Testis (tissue), 3 donors: Measurements from ENCODE around the gene CREG1. TPM values are rescaled to one million over a fixed set of nuclear protein-coding genes. Genes with fewer than 3 reads are reported as not detected.

ENCODE experiments used
- DNase-seq: peaks from one replicate; pipeline ENCODE4 v3.0.0-alpha.2; 2019
- H3K27ac ChIP-seq, 2 donors: fragments of 200-600 bp; sonication (generic); one replicate each; pipeline ENCODE4 v1.5.1; 2019
- H3K27me3 ChIP-seq: fragments of 200-600 bp; sonication (generic); one replicate; pipeline ENCODE4 v1.5.1; 2019
- H3K36me3 ChIP-seq: fragments of 200-600 bp; sonication (generic); one replicate; pipeline ENCODE4 v1.5.1; 2017; ENCODE audit warnings: low read depth; ENCODE audit errors: missing control alignments
- H3K4me1 ChIP-seq: fragments of 200-600 bp; sonication (generic); one replicate; pipeline ENCODE4 v1.5.1; 2019
- H3K4me3 ChIP-seq, 2 donors: fragments of 200-600 bp; sonication (generic); one replicate each; pipeline ENCODE4 v1.5.1; 2017 to 2019
- H3K9me3 ChIP-seq: fragments of 200-600 bp; sonication (generic); one replicate; pipeline ENCODE4 v1.5.1; 2017
- POLR2A ChIP-seq: fragments of 450-650 bp; IDR thresholded peaks from one replicate; pipeline ENCODE4 v1.6.1; 2017; ENCODE audit warnings: antibody characterized with exemption, mild to moderate bottlenecking, moderate library complexity
- WGBS, 2 donors: methylation state at CpG; one replicate each; pipeline ENCODE4 v1.1.5; 2018; 5-methylcytosine and 5-hydroxymethylcytosine counted together
- intact Hi-C: fragments of 100-400 bp; cut with DNase I; formaldehyde crosslinking; loops from one replicate; pipeline ENCODE4 v1.15.1; 2023; ENCODE audit warnings: low total_unique reads
- polyA plus RNA-seq: library from polyadenylated mRNA; stranded (reverse); fragments of 350-450 nt; fragmentation: Illumina TruSeq; extraction: RNeasy Lipid Tissue Mini Kit (QIAGEN cat#74804); gene quantifications from one replicate; pipeline ENCODE4 v1.2.3, GENCODE V29; 2014; ENCODE audit warnings: low read depth, low replicate concordance; ENCODE audit not compliant: insufficient read depth
- total RNA-seq, 2 donors: library from RNA; depleted of rRNA; stranded (reverse); fragments of >200 nt; gene quantifications; one replicate each; pipeline ENCODE4 v1.2.3, GENCODE V29; 2016
- TF ChIP-seq, protein P1 (sequence below), 3 experiments: fragments of 450-650 bp in 2 of 3; fragments of 200-600 bp in 1 of 3; sonication (generic) in 1 of 3; IDR thresholded peaks; one replicate each; pipeline ENCODE4 v1.5.1; 2016 to 2019; ENCODE audit warnings: antibody characterized with exemption in 3 of 3, mild to moderate bottlenecking in 2 of 3, moderate library complexity in 1 of 3

Gene CREG1
- total and polyA plus RNA-seq, 3 donors from 2014 or later: 82.4 to 215 (median 181) TPM

DNA sequence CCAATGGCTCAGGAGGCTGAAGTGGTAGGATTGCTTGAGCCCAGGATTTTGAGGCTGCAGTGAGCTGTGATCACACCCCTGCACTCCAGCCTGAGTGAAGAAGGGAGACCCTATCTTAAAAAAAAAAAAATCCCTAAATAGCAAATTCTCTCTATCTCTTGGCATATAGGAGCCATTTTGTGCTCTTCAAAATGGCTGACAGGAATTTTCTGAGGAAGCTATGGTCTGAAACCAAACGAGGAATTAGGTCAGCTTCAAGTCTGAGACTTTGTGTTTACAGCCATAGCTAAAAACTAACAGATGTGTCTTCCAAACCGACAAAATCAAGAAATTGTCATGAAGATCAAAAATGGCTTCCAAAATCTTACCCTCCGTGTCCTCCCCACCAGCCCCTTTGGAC lies 45.8 kb downstream of the CREG1 start:
- no peaks in the 10 kb centered on the region for H3K36me3 ChIP-seq
- TF ChIP-seq, protein P1, sequence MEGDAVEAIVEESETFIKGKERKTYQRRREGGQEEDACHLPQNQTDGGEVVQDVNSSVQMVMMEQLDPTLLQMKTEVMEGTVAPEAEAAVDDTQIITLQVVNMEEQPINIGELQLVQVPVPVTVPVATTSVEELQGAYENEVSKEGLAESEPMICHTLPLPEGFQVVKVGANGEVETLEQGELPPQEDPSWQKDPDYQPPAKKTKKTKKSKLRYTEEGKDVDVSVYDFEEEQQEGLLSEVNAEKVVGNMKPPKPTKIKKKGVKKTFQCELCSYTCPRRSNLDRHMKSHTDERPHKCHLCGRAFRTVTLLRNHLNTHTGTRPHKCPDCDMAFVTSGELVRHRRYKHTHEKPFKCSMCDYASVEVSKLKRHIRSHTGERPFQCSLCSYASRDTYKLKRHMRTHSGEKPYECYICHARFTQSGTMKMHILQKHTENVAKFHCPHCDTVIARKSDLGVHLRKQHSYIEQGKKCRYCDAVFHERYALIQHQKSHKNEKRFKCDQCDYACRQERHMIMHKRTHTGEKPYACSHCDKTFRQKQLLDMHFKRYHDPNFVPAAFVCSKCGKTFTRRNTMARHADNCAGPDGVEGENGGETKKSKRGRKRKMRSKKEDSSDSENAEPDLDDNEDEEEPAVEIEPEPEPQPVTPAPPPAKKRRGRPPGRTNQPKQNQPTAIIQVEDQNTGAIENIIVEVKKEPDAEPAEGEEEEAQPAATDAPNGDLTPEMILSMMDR (IDR thresholded peaks at IDR 0.05): no peak
- 79 to 81% methylated on average over 3 of the region's 3 CpGs for WGBS, 2 donors
- no peaks in the 10 kb centered on the region for H3K27me3 ChIP-seq
- no peak overlapping the region for H3K27ac ChIP-seq
- no peaks in the 10 kb centered on the region for H3K4me1 ChIP-seq
- no peaks in the 10 kb centered on the region for H3K9me3 ChIP-seq
- intact Hi-C loops: no loop called here
- H3K4me3 ChIP-seq: no peak overlapping the region
- DNase-seq: no peak

DNA sequence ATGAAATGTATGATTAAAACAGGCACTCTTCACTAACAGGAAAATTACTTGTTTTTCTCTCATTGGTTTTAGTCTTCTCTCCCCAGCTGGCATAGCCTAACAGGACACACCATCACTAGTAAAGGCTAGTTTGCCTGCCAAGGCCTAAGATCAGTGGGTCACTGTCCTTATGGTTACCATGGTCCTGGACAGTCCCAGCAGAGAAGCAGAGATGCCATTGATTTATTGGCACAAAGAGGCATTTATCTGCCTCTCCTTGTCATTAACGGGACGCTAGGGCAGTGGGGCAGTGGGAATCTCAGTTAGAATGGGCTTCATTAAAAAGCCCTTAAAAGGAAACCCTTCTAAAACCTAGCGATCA lies 49.1 kb downstream of the CREG1 start:
- 81 to 96% methylated on average over 3 of the region's 3 CpGs for WGBS, 2 donors
- H3K27ac ChIP-seq: no peak overlapping the region
- no peak for TF ChIP-seq POLR2A
- TF ChIP-seq, protein P1 (IDR thresholded peaks at IDR 0.05): no peak
- H3K27me3 ChIP-seq: no peaks in the 10 kb centered on the region
- intact Hi-C loops: no loop called here
- no peaks in the 10 kb centered on the region for H3K9me3 ChIP-seq
- no peak overlapping the region for H3K4me3 ChIP-seq
- no peak for DNase-seq
- H3K36me3 ChIP-seq: no peaks in the 10 kb centered on the region
- H3K4me1 ChIP-seq: no peaks in the 10 kb centered on the region

DNA sequence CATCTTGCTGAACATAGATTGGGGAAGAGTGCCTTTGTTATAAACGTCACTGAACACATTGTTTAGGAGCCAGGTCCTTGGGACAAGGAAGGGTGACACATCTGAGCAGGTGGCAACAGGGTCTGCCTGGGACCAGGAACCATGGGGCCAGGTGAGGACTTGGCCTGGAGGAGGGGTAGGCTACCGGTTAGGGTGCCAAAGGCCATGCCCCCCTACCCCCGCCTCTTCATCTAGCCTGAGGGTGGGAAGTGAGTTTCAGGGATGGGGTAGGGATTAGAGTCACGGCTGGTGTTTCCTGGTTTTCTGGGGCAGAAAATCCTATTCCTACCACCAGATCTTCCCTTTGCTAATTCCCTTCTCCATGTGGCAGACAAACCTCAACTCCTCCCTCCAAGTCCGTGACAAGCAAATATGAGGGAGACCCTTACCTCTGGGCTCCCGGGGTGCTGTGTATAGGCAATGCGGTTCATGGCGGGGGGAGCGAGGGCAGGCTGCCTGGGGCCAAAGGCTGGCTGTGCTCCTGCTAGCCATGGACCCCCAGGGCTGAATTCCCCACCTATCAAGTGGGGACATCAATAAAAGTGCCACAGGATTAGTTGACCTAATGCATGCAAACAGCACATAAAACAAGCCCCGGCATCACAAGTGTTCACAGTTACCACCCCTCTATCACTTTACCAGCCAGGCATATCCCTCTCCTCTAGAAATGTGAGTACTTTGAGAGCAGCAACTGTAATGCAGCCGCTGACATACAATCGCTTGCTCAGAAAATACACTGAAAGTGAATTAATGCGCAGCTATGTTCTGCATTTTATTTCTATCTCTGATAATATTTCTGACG lies 49.7 kb downstream of the CREG1 start:
- Histone ChIP-seq H3K4me3 (no peak overlapping the region), H3K27me3 (no peaks in the 10 kb centered on the region), H3K36me3 (no peaks in the 10 kb centered on the region), H3K27ac (no peak overlapping the region), H3K9me3 (no peaks in the 10 kb centered on the region), H3K4me1 (no peaks in the 10 kb centered on the region)
- WGBS, 2 donors: 84 to 87% methylated on average over 14 of the region's 14 CpGs
- intact Hi-C loops: no loop called here
- DNase-seq: no peak
- no peak for TF ChIP-seq POLR2A
- TF ChIP-seq, protein P1 (IDR thresholded peaks at IDR 0.05): no peak

DNA sequence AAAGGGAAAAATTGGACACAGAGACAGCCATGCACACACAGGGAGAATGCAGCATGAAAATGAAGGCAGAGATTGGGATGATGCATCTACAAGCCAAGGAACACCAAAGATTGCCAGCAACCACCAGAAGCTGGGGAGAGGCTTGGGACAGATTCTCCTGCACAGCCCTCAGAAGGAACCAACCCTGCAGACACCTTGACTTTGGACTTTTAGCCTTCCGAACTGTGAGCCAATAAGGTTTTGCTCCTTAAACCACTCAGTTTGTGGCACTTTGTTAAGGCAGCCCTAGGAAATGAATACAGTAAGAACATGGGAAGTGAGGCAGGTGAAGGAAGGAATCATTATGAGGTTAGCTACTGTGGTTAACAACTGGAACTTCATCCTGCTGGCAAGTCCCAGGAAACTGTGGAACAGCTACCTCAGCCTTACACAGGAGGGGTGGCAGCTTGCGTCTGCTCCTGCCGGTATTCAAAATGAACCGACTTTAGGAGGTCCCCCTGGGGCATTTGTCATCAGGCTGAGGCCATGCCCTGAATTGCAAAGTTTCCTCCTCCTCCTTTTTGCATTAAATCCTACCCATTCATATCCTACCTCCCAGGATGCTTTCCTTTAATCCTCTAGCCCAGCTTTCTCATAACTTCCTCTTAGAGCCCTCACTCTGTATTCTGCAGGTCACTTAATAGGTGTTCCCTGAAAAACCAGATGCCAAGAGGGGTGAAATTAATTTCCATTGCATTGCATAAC lies 50.7 kb downstream of the CREG1 start:
- WGBS, 2 donors: 69 to 74% methylated on average over 4 of the region's 4 CpGs
- intact Hi-C loops: no loop called here
- H3K9me3 ChIP-seq: no peaks in the 10 kb centered on the region
- H3K27me3 ChIP-seq: no peaks in the 10 kb centered on the region
- DNase-seq: no peak
- no peaks in the 10 kb centered on the region for H3K36me3 ChIP-seq
- no peak overlapping the region for H3K4me3 ChIP-seq
- no peak overlapping the region for H3K27ac ChIP-seq
- no peaks in the 10 kb centered on the region for H3K4me1 ChIP-seq
- TF ChIP-seq POLR2A: no peak
- TF ChIP-seq, protein P1 (IDR thresholded peaks at IDR 0.05): no peak
